Endothelial cell of umbilical vein (primary cell): ENCODE data around the gene JAM2. TPM values are rescaled to one million over a fixed set of nuclear protein-coding genes. Genes with fewer than 3 reads are reported as not detected.

Experiments
- BruUV-seq: library from RNA; stranded (reverse); fragments of 400-500 nt; replicated peaks from 2 replicates; lab custom pipeline; 2021; lab: Mats Ljungman, UMichigan
- CTCF ChIA-PET: fragments of 300-600, 350-600 bp; sonication (Branson Sonifier 250); formaldehyde crosslinking; loops from one replicate; lab custom pipeline; 2021; ENCODE audit warnings: antibody characterized with exemption, inconsistent platforms; lab: Charles Lee
- POLR2A ChIA-PET: fragments of 300-600, 350-600 bp; sonication (Branson Sonifier 250); formaldehyde crosslinking; loops from one replicate; lab custom pipeline; 2021; ENCODE audit warnings: antibody characterized with exemption, inconsistent platforms; lab: Charles Lee
- DNase-seq: peaks from one replicate; pipeline ENCODE4 v3.0.0-alpha.2; 2011; ENCODE audit warnings: low read depth, low spot score
- FAIRE-seq: peaks from 2 replicates; lab custom pipeline; 2011; peaks lifted over from hg19 to GRCh38; lab: Jason Lieb, UNC
- H2AFZ ChIP-seq: 2 replicates; pipeline ENCODE4 v1.6.0; 2012; ENCODE audit warnings: low read depth, low read length, control low read depth, inconsistent platforms
- H3K27ac ChIP-seq: 2 replicates; pipeline ENCODE4 v1.5.1; 2011; ENCODE audit warnings: low read depth, mild to moderate bottlenecking, control low read depth, low read length, moderate library complexity; ENCODE audit not compliant: insufficient read depth
- H3K27me3 ChIP-seq, 2 experiments: 2 replicates each; pipeline versions ENCODE4 v1.6.0 to v1.6.1; 2011; ENCODE audit warnings: low read length in 2 of 2, mixed read lengths in 1 of 2; ENCODE audit not compliant: control insufficient read depth in 2 of 2, insufficient read depth in 2 of 2
- H3K36me3 ChIP-seq, 2 experiments: 2 replicates in 1 of 2; 3 replicates in 1 of 2; pipeline ENCODE4 v1.5.1; 2011; ENCODE audit warnings: low read length in 2 of 2, mild to moderate bottlenecking in 1 of 2, moderate library complexity in 1 of 2; ENCODE audit not compliant: control insufficient read depth in 2 of 2, insufficient read depth in 2 of 2; ENCODE audit errors: extremely low read depth in 1 of 2
- H3K4me1 ChIP-seq: 3 replicates; pipeline ENCODE4 v1.5.1; 2011; ENCODE audit warnings: mild to moderate bottlenecking, low read length; ENCODE audit not compliant: control insufficient read depth, insufficient read depth; ENCODE audit errors: extremely low read depth
- H3K4me2 ChIP-seq: 2 replicates; pipeline ENCODE4 v1.6.1; 2011; ENCODE audit warnings: low read length, control low read depth, mixed read lengths; ENCODE audit not compliant: insufficient read depth
- H3K4me3 ChIP-seq, 3 experiments: fragments of 200-600 bp in 1 of 3; sonication (generic), shearing (Covaris generic) in 1 of 3; replicated peaks in 1 of 3; 2 replicates each; pipeline ENCODE4 v1.5.1; 2011 to 2016; ENCODE audit warnings: control low read depth in 3 of 3, low read length in 3 of 3, mild to moderate bottlenecking in 2 of 3, inconsistent platforms in 1 of 3, low read depth in 1 of 3, moderate library complexity in 1 of 3; ENCODE audit not compliant: insufficient read depth in 1 of 3
- H3K79me2 ChIP-seq: 2 replicates; pipeline ENCODE4 v1.6.0; 2012; ENCODE audit warnings: low read length, inconsistent platforms; ENCODE audit not compliant: control insufficient read depth, insufficient read depth
- H3K9ac ChIP-seq: replicated peaks from 2 replicates; pipeline ENCODE3; 2011; ENCODE audit warnings: low read length, control low read depth; ENCODE audit not compliant: insufficient read depth; ENCODE audit errors: extremely low read depth
- H3K9me1 ChIP-seq: replicated peaks from 3 replicates; pipeline ENCODE4 v1.6.0; 2011; ENCODE audit warnings: mild to moderate bottlenecking, low read length; ENCODE audit not compliant: control insufficient read depth, insufficient read depth; ENCODE audit errors: extremely low read depth
- H3K9me3 ChIP-seq: replicated peaks from 2 replicates; pipeline ENCODE4 v1.5.1; 2012; ENCODE audit warnings: low read length, inconsistent platforms; ENCODE audit not compliant: control insufficient read depth, insufficient read depth
- H4K20me1 ChIP-seq: replicated peaks from 2 replicates; pipeline ENCODE3; 2011; ENCODE audit warnings: mild to moderate bottlenecking, low read length; ENCODE audit not compliant: control insufficient read depth, insufficient read depth; ENCODE audit errors: extremely low read depth
- CTCF ChIP-seq, 2 donors: IDR thresholded peaks; 1 replicate in 1 of 2; 2 replicates in 1 of 2; pipeline ENCODE4 v1.5.1; 2011; ENCODE audit warnings: low read length in 2 of 2, mild to moderate bottlenecking in 2 of 2, moderate library complexity in 2 of 2, control low read depth in 1 of 2, inconsistent platforms in 1 of 2, low read depth in 1 of 2; ENCODE audit not compliant: insufficient read depth in 1 of 2; ENCODE audit errors: extremely low read depth in 1 of 2
- EZH2 ChIP-seq: IDR thresholded peaks from 2 replicates; pipeline ENCODE4 v1.6.1; 2012; ENCODE audit warnings: borderline replicate concordance, low read depth, mild to moderate bottlenecking, moderate library complexity, low read length, inconsistent platforms; ENCODE audit not compliant: severe bottlenecking
- FOS ChIP-seq: IDR thresholded peaks from 2 replicates; pipeline ENCODE4 v1.6.1; 2011; ENCODE audit warnings: mild to moderate bottlenecking, low read length, moderate library complexity, borderline replicate concordance; ENCODE audit not compliant: insufficient read depth
- GATA2 ChIP-seq: IDR thresholded peaks from 2 replicates; pipeline ENCODE4 v1.7.0; 2011; ENCODE audit warnings: low read depth, mild to moderate bottlenecking, moderate library complexity, mixed read lengths, low read length; ENCODE audit not compliant: insufficient read length, insufficient read depth
- JUN ChIP-seq: IDR thresholded peaks from 2 replicates; pipeline ENCODE4 v1.6.1; 2011; ENCODE audit warnings: borderline replicate concordance, low read depth; ENCODE audit not compliant: insufficient read length, insufficient read depth
- MYC ChIP-seq: IDR thresholded peaks from one replicate; pipeline ENCODE4 v1.6.1; 2011; ENCODE audit warnings: mild to moderate bottlenecking, low read depth, low read length
- POLR2A ChIP-seq: IDR thresholded peaks from 2 replicates; pipeline ENCODE4 v1.6.1; 2012; ENCODE audit warnings: low read depth, mild to moderate bottlenecking, control low read depth, low read length
- POLR2AphosphoS5 ChIP-seq: IDR thresholded peaks from 2 replicates; pipeline ENCODE4 v1.6.1; 2012; ENCODE audit warnings: low read depth, mild to moderate bottlenecking, control low read depth, low read length, moderate library complexity; ENCODE audit not compliant: insufficient read depth
- dilution Hi-C: fragments of 300-500 bp; cut with MboI; formaldehyde crosslinking; loops from one replicate; pipeline ENCODE4 v1.15.0; 2019; ENCODE audit warnings: low sequenced_read_pairs; ENCODE audit not compliant: extremely low pct_ligation_motif_present
- intact Hi-C: fragments of 100-400 bp; cut with micrococcal nuclease; formaldehyde crosslinking; loops from one replicate; pipeline ENCODE4 v1.10.0; 2022
- polyA plus RNA-seq, 4 experiments: library from polyadenylated mRNA; depleted of rRNA in 3 of 4; stranded (reverse) in 3 of 4; unstranded in 1 of 4; fragments of >200 nt; gene quantifications; 2 replicates each; pipeline versions ENCODE4 v1.2.1 to v1.2.3, GENCODE V29; 2011 to 2012; ENCODE audit warnings: missing spikeins in 1 of 4
- total RNA-seq: library from RNA; stranded (reverse); gene quantifications from 2 replicates; pipeline ENCODE4 v1.2.3, GENCODE V29; 2021
- TF ChIP-seq, protein P1 (sequence below): IDR thresholded peaks from 2 replicates; pipeline ENCODE4 v1.6.1; 2011; ENCODE audit not compliant: insufficient read depth, insufficient read length

The JAM2 gene
- total and polyA plus RNA-seq, 2 donors (not counting 3 experiments of a cell fraction or from before 2014, with no cell fraction given) = 0.14 to 0.20 TPM

DNA sequence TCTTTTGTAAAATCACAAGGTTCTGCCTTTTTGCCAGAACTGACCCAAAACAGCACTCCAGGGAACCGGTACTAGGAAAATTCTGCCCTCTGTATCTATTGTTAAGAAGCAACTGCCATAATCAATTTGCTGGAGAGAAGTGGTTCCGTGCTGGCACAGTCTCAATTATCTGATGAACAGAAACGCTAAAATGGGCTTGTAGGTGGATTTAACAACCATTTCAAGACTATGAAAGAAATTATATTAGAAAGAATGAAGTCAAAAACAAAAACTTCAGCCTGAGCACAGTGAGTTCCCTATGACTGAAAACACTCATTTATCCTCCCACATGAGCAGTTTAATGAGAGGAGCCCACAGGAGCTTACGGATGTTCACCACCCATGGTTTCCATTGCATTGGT, 4.4 kb downstream of the JAM2 start:
- Histone ChIP-seq H3K9me1 (no peaks in the 10 kb centered on the region), H3K4me2 (no peak overlapping the region), H2AFZ (no peak overlapping the region), H3K9me3 (no peaks in the 10 kb centered on the region), H3K4me1 (peaks cover 12% of the 10 kb centered on the region), H3K9ac (no peak overlapping the region), H3K27me3 (peaks cover 16 to 30% of the 10 kb centered on the region in 2 experiments), H3K27ac (no peak overlapping the region), H3K4me3 (no peak overlapping the region), H4K20me1 (no peaks in the 10 kb centered on the region), H3K79me2 (no peaks in the 10 kb centered on the region), H3K36me3 (no peaks in the 10 kb centered on the region)
- ChIA-PET POLR2A (no interaction called here), CTCF (interaction anchor here (0.6 kb wide), 1 partner anchor 65 kb away, joined by 3 read pairs; no protein-coding TSS in a partner anchor)
- FAIRE-seq (no peak), DNase-seq (no peak)
- dilution Hi-C loops (no loop called here), intact Hi-C loops (no loop called here)
- BruUV-seq = no TSS peak
- TF ChIP-seq POLR2AphosphoS5 = no peak
- TF ChIP-seq CTCF (IDR thresholded peaks at IDR 0.05; ENCODE audit: extremely low read depth in 1 of 2, insufficient read depth in 1 of 2, low read depth in 1 of 2, low read length in 2 of 2) = no peak
- TF ChIP-seq, protein P1, sequence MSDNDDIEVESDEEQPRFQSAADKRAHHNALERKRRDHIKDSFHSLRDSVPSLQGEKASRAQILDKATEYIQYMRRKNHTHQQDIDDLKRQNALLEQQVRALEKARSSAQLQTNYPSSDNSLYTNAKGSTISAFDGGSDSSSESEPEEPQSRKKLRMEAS = no peak
- TF ChIP-seq POLR2A = no peak
- TF ChIP-seq JUN = no peak
- TF ChIP-seq FOS = no peak
- TF ChIP-seq EZH2 = no peak
- no peak for TF ChIP-seq MYC
- no peak for TF ChIP-seq GATA2
